NCI-H748 (cell line): ENCODE results near the gene KLHL13.
"Not testable (repeated sequence)": the region's sequence is repeated elsewhere in the genome, so short reads cannot be mapped to it uniquely, and the experiment has no call there.

ENCODE experiments used
- DNase-seq: peaks from one replicate; lab custom pipeline; 2025; ENCODE audit not compliant: unreplicated experiment; lab: John Stamatoyannopoulos, UW

Gene KLHL13

GRCh38 chrX:117996408-117996807 lies 120.2 kb downstream of the KLHL13 start:
- no peak for DNase-seq

GRCh38 chrX:117995378-117995777 lies 121.2 kb downstream of the KLHL13 start:
- no peak for DNase-seq

- peak; percentile 24 for DNase-seq
Measured at GRCh38 chrX:117992192-117992723, 124.4 kb downstream of the KLHL13 start.

GRCh38 chrX:117990438-117990837 lies 126.2 kb downstream of the KLHL13 start:
- no peak for DNase-seq

- DNase-seq = no peak
Measured at GRCh38 chrX:117989512-117989911, 127.1 kb downstream of the KLHL13 start.

GRCh38 chrX:117987373-117987772 lies 129.2 kb downstream of the KLHL13 start:
- DNase-seq = no peak

GRCh38 chrX:117985241-117985640 lies 131.4 kb downstream of the KLHL13 start:
- DNase-seq = peak; percentile 60

- DNase-seq = peak; percentile 5
Measured at GRCh38 chrX:117982694-117983392, 133.8 kb downstream of the KLHL13 start.

GRCh38 chrX:117978402-117978801 lies 138.2 kb downstream of the KLHL13 start:
- DNase-seq = no peak

- no peak for DNase-seq
Measured at GRCh38 chrX:117977526-117977925, 139.1 kb downstream of the KLHL13 start.

GRCh38 chrX:117973110-117973807 lies 143.4 kb downstream of the KLHL13 start:
- peak; percentile 70 for DNase-seq

- peak; percentile 85 for DNase-seq
Measured at GRCh38 chrX:117972711-117973109, 143.9 kb downstream of the KLHL13 start.

GRCh38 chrX:117969782-117970181 lies 146.8 kb downstream of the KLHL13 start:
- peak; percentile 57 for DNase-seq

GRCh38 chrX:117969328-117969727 lies 147.3 kb downstream of the KLHL13 start:
- peak; percentile 96 for DNase-seq

GRCh38 chrX:117959045-117959444 lies 157.6 kb downstream of the KLHL13 start:
- DNase-seq = no peak

- peak; percentile 26 for DNase-seq
Measured at GRCh38 chrX:117957128-117957527, 159.5 kb downstream of the KLHL13 start.

- not testable (repeated sequence) for DNase-seq
Measured at GRCh38 chrX:117939296-117939695, 177.3 kb downstream of the KLHL13 start.

- DNase-seq = no peak
Measured at GRCh38 chrX:117936118-117936517, 180.5 kb downstream of the KLHL13 start.

- DNase-seq = not testable (repeated sequence)
Measured at GRCh38 chrX:117930116-117930515, 186.5 kb downstream of the KLHL13 start.

- DNase-seq = no peak
Measured at GRCh38 chrX:117919755-117920154, 196.9 kb downstream of the KLHL13 start.

- no peak for DNase-seq
Measured at GRCh38 chrX:117910216-117910615, 206.4 kb downstream of the KLHL13 start.

GRCh38 chrX:117898226-117898625 lies 218.4 kb downstream of the KLHL13 start:
- DNase-seq = no peak
